ENCODE data around the gene DERA.

DERA gene

GRCh38 chr12:15933751-15934150, 22.6 kb downstream of the DERA start (continued):
- no peak for TF ChIP-seq PRDM10 (tag by site-specific recombination; IDR thresholded peaks at IDR 0.05)
- TF ChIP-seq ZNF280D (tag by site-specific recombination; IDR thresholded peaks at IDR 0.05): no peak
- no peak for TF ChIP-seq ZNF473 (tag by site-specific recombination; IDR thresholded peaks at IDR 0.05)
- TF ChIP-seq ZNF501 (tag by site-specific recombination; IDR thresholded peaks at IDR 0.05): no peak
- TF ChIP-seq MZF1 (tag by site-specific recombination; IDR thresholded peaks at IDR 0.05; ENCODE audit: borderline replicate concordance): no peak
- TF ChIP-seq PATZ1 (tag by site-specific recombination; IDR thresholded peaks at IDR 0.05): no peak
- TF ChIP-seq YY2 (tag by site-specific recombination; IDR thresholded peaks at IDR 0.05): no peak
- no peak for TF ChIP-seq ZBTB49 (tag by site-specific recombination; IDR thresholded peaks at IDR 0.05; ENCODE audit: low read depth)
- no peak for TF ChIP-seq ZNF747 (tag by site-specific recombination; IDR thresholded peaks at IDR 0.05)
- TF ChIP-seq ZNF394 (tag by site-specific recombination; IDR thresholded peaks at IDR 0.05; ENCODE audit: borderline replicate concordance): no peak
- no peak for TF ChIP-seq ZNF416 (tag by site-specific recombination; IDR thresholded peaks at IDR 0.05)

GRCh38 chr12:15936751-15937150, 25.6 kb downstream of the DERA start:
- ChIA-PET POLR2A (no interaction called here), CTCF (no interaction called here)
- Histone ChIP-seq H3K36me3 (ENCODE audit: control insufficient read depth in 2 of 2, insufficient read depth in 1 of 2, low read length in 2 of 2) (no peaks in the 10 kb centered on the region), H3K9me3 (ENCODE audit: control insufficient read depth, insufficient read depth, low read depth, low read length) (peaks cover 2% of the 10 kb centered on the region; the same call in 1 of the 2 replicates), H3K27ac (ENCODE audit: extremely low read depth, low read depth, low read length) (no peak overlapping the region), H3K4me1 (ENCODE audit: control insufficient read depth, insufficient read depth, low read length) (peaks cover 2% of the 10 kb centered on the region; the same call in 1 of the 2 replicates), H3K4me3 (ENCODE audit: low read depth, low read length) (no peak overlapping the region)
- TF ChIP-seq ZNF658 (tag by site-specific recombination; IDR thresholded peaks at IDR 0.05) (no peak), ATF2 (tag by site-specific recombination; IDR thresholded peaks at IDR 0.05; ENCODE audit: low read depth) (0 out of 2 replicates have a peak, but pooled peaks have one; percentile 34), EGR2 (tag by site-specific recombination; IDR thresholded peaks at IDR 0.05; ENCODE audit: low read depth) (no peak), SP2 (tag by site-specific recombination; IDR thresholded peaks at IDR 0.05) (no peak), GFI1B (tag by site-specific recombination; IDR thresholded peaks at IDR 0.05) (no peak), ZNF132 (tag by site-specific recombination; IDR thresholded peaks at IDR 0.05; ENCODE audit: borderline replicate concordance) (no peak), SP7 (tag by site-specific recombination; IDR thresholded peaks at IDR 0.05) (no peak), BCL11A (tag by site-specific recombination; IDR thresholded peaks at IDR 0.05; ENCODE audit: low read depth) (no peak), ZNF223 (tag by site-specific recombination; IDR thresholded peaks at IDR 0.05) (no peak)

Measured in HEK293 (cell line).